K562 (cell line): ENCODE results near the gene EFEMP2. TPM values are rescaled to one million over a fixed set of nuclear protein-coding genes. Genes with fewer than 3 reads are reported as not detected.

Experiments used
- CC2D1A ChIP-seq: fragments of 450-650 bp; IDR thresholded peaks from 2 replicates; pipeline ENCODE4 v1.6.1; 2017; ENCODE audit warnings: mild to moderate bottlenecking
- CTBP1 ChIP-seq: fragments of 450-650 bp; IDR thresholded peaks from 2 replicates; pipeline ENCODE4 v1.6.1; 2016; ENCODE audit warnings: borderline replicate concordance
- FOXO4 ChIP-seq: fragments of 450-650 bp; formaldehyde crosslinking; IDR thresholded peaks from 2 replicates; pipeline ENCODE4 v1.4.0; 2020; ENCODE audit warnings: mild to moderate bottlenecking, moderate library complexity
- GATAD2B ChIP-seq: fragments of 450-650 bp; IDR thresholded peaks from 2 replicates; pipeline ENCODE4 v1.6.1; 2017; ENCODE audit warnings: mild to moderate bottlenecking, borderline replicate concordance
- KLF1 ChIP-seq: fragments of 450-650 bp; IDR thresholded peaks from 2 replicates; pipeline ENCODE4 v1.6.1; 2016; ENCODE audit warnings: missing genetic modification characterization, missing compliant biosample characterization
- NCOA6 ChIP-seq: fragments of 450-650 bp; IDR thresholded peaks from 2 replicates; pipeline ENCODE4 v1.6.1; 2017; ENCODE audit warnings: mild to moderate bottlenecking
- NEUROD1 ChIP-seq: fragments of 150-350 bp; IDR thresholded peaks from 2 replicates; pipeline ENCODE4 v1.6.1; 2014; ENCODE audit warnings: borderline replicate concordance, low read length, low read depth; ENCODE audit not compliant: partially characterized antibody
- NFRKB ChIP-seq: fragments of 450-650 bp; IDR thresholded peaks from 2 replicates; pipeline ENCODE4 v1.6.1; 2016; ENCODE audit warnings: low read depth
- YBX1 ChIP-seq: fragments of 450-650 bp; IDR thresholded peaks from 2 replicates; pipeline ENCODE4 v1.7.1; 2016; ENCODE audit warnings: mild to moderate bottlenecking
- ZKSCAN1 ChIP-seq: fragments of 150-350 bp; IDR thresholded peaks from 2 replicates; pipeline ENCODE4 v1.6.1; 2016; ENCODE audit warnings: low read depth, low read length
- ZNF134 ChIP-seq: fragments of 250-450 bp; sonication (Bioruptor Pico); conservative IDR thresholded peaks from 2 replicates; pipeline ENCODE4 v1.4.0; 2020
- ZNF316 ChIP-seq: fragments of 450-650 bp; IDR thresholded peaks from 2 replicates; pipeline ENCODE4 v1.6.1; 2016
- ZNF407 ChIP-seq: fragments of 450-650 bp; IDR thresholded peaks from 2 replicates; pipeline ENCODE4 v1.6.1; 2016; ENCODE audit warnings: low read depth
- ZNF561 ChIP-seq: fragments of 450-650 bp; formaldehyde crosslinking; conservative IDR thresholded peaks from 2 replicates; pipeline ENCODE4 v1.4.0; 2020; ENCODE audit warnings: mild to moderate bottlenecking, moderate library complexity
- ZNF584 ChIP-seq: fragments of 200-800 bp; sonication (Bioruptor generic); IDR thresholded peaks from 2 replicates; pipeline ENCODE4 v1.6.1; 2016; ENCODE audit warnings: low read depth, mild to moderate bottlenecking, missing genetic modification characterization, missing compliant biosample characterization
- ZNF644 ChIP-seq: fragments of 200-800 bp; sonication (Bioruptor generic); IDR thresholded peaks from 2 replicates; pipeline ENCODE4 v1.6.1; 2016; ENCODE audit warnings: low read depth, missing genetic modification characterization, missing compliant biosample characterization
- polyA plus RNA-seq, 8 experiments: library from polyadenylated mRNA; depleted of rRNA in 4 of 8; stranded (reverse) in 5 of 8; unstranded in 3 of 8; fragments of >200 nt; fragmentation: Nextera tagmentation in 2 of 8; fragmentation: Illumina TruSeq in 1 of 8; extraction: Ambion mirVana in 2 of 8; extraction: Trizol in 1 of 8; gene quantifications; 2 replicates each; pipeline versions ENCODE4 v1.2.1 to v1.2.3, GENCODE V29; 2011 to 2014; ENCODE audit warnings: inconsistent platforms in 1 of 8, missing spikeins in 1 of 8
- total RNA-seq, 7 experiments: library from RNA; depleted of rRNA in 6 of 7; stranded (reverse); fragments of >200 nt in 6 of 7; fragmentation: Illumina TruSeq in 2 of 7; extraction: Trizol in 2 of 7; gene quantifications; 2 replicates each; pipeline versions ENCODE4 v1.2.1 to v1.2.3, GENCODE V29; 2011 to 2021; ENCODE audit warnings: low replicate concordance in 1 of 7
- TF ChIP-seq, protein P1 (sequence below): fragments of 250-450 bp; sonication (Bioruptor Pico); IDR thresholded peaks from 2 replicates; pipeline ENCODE4 v1.6.1; 2021; ENCODE audit warnings: mild to moderate bottlenecking

EFEMP2 gene
- total and polyA plus RNA-seq, 9 of the 15 experiments (the other 6 are each of a cell fraction or from before 2014, with no cell fraction given), result 0.07 to 2.9 (median 0.69) TPM; not detected in 1

DNA sequence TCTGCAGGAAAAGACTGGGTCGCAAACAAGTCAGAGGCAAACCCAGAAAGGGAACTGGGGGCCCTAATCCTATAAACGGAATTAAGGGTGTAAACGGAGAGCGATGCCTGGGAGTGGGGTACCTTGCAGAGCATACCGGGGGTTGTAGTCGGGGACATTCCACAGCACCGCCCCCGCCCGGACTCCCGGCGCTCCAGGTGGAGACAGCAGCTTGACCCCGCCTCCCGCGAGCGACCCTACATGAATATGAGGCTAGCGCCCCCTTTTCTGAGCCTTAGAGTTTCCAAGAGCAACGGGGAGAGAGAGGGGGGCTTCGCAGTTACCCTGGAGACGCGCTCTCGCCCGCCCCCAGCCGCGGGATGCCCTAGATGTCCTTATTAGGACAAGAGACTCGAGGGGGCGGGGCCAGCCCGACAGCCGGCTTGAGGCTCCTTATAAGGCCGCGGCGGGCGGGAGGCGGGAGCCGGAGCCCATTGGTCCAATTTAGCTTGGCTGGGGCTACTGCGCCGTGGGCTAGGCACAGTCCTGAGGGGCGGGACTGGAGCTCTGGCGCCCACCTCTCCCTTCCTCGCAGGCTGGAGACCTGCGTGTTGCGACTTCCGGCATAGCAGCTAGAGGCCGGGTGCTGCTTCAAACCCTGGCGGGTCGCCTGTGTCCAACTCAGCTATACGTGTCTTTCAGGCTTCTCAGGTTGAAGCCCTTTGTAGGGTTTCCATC, 13.3 kb downstream of the EFEMP2 start (continued):
- TF ChIP-seq CTBP1, result no peak; the same call in 1 of the 2 replicates
- TF ChIP-seq ZNF561 (CRISPR knock-in tag), result no peak
- no peak for TF ChIP-seq GATAD2B
- no peak for TF ChIP-seq ZNF134 (CRISPR knock-in tag)
- TF ChIP-seq NCOA6, result no peak
- TF ChIP-seq YBX1, result no peak
- TF ChIP-seq ZNF316, result no peak
- TF ChIP-seq FOXO4 (CRISPR knock-in tag), result no peak
- TF ChIP-seq CC2D1A, result no peak
- no peak for TF ChIP-seq ZNF407
- peak; percentile 67 for TF ChIP-seq NEUROD1
- TF ChIP-seq ZNF584 (CRISPR knock-in tag), result peak; percentile 92
- TF ChIP-seq KLF1, result no peak
- TF ChIP-seq NFRKB, result no peak
- TF ChIP-seq ZNF644 (tag), result peak; percentile 97
- TF ChIP-seq, protein P1, sequence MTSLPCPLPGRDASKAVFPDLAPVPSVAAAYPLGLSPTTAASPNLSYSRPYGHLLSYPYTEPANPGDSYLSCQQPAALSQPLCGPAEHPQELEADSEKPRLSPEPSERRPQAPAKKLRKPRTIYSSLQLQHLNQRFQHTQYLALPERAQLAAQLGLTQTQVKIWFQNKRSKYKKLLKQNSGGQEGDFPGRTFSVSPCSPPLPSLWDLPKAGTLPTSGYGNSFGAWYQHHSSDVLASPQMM (CRISPR knock-in tag), result no peak
- no peak for TF ChIP-seq ZKSCAN1
